Colon (tissue), 2 donors: ENCODE results near the gene ADAM33.

Experiments used
- FAIRE-seq: peaks from 2 replicates; lab custom pipeline; 2012; peaks lifted over from hg19 to GRCh38; lab: Jason Lieb, UNC
- donor health status: control.
- donor health status: control.

Gene ADAM33

DNA sequence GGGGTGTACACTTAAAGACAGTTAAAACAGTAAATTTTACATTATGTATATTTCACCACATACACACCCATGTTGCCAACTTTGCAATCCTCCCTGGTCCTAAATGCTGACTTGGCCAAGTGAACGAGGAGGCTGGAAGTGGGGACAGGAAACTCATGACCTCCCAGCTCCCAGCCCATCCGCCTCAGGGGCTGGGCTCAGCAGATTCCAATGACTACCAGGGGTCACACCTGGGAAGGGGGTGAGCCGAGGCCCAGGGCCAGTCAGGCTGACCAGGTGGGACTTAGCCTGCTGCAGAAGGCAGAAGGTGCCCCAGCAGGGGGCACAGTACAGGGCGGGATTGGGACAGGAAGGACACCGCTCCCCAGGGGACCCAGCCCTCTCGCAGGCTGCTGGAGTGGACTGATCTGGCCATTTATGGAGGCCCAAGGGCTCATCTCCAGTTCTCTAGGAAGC is 28.2 kb upstream of the ADAM33 start:
- no peak for FAIRE-seq

DNA sequence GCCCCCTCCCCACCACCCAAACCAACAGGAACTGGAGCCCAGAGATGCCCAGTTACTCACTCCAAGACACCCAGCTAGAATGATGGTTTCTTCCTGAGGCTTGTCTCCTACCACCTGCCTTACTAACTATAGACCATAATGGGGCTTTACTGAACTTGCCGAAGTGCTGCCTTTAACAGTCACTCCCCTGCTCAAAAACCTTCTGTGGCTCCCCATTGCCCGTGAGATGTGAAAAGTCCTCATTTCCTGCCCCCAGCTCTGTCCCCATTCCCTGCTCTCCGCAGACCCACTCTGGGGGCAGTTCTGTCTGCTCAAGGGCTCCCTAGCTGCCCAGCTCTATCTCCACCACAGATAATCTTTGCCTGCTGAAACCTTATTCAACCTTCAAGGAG is 25.7 kb upstream of the ADAM33 start:
- FAIRE-seq, result no peak

- no peak for FAIRE-seq
These were observed 25.1 kb upstream of the ADAM33 start for GRCh38 chr20:3706774-3707507.

- no peak for FAIRE-seq
These were observed 24.3 kb upstream of the ADAM33 start for GRCh38 chr20:3705970-3706739.

DNA sequence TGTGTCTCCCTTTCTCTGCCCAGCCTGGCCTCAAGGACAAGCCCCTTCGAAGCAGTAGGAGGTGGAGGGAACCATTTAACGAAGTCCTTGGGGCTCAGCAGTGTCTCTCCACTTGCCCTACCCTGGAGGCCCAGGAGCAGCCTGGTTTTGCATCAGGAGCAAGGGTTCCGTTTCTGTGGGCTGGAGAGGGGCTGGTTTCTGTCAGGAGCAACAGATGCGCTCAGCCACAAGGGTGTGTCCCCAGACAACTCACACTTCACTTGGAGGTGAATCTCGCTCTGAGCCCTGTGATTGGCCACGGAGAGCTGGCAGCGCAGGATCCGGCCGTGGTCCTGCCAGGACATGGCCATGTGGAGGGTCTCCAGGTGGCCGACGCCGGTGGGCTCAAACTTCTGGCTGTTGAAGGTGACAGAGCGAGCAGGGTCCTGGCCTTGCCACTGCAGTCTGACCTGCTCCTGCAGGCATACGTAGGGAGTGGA is 23.7 kb upstream of the ADAM33 start:
- no peak for FAIRE-seq

- no peak for FAIRE-seq
These were observed 22.3 kb upstream of the ADAM33 start for GRCh38 chr20:3704087-3704486.

- no peak for FAIRE-seq
These were observed 21.0 kb upstream of the ADAM33 start for GRCh38 chr20:3702611-3703391.

DNA sequence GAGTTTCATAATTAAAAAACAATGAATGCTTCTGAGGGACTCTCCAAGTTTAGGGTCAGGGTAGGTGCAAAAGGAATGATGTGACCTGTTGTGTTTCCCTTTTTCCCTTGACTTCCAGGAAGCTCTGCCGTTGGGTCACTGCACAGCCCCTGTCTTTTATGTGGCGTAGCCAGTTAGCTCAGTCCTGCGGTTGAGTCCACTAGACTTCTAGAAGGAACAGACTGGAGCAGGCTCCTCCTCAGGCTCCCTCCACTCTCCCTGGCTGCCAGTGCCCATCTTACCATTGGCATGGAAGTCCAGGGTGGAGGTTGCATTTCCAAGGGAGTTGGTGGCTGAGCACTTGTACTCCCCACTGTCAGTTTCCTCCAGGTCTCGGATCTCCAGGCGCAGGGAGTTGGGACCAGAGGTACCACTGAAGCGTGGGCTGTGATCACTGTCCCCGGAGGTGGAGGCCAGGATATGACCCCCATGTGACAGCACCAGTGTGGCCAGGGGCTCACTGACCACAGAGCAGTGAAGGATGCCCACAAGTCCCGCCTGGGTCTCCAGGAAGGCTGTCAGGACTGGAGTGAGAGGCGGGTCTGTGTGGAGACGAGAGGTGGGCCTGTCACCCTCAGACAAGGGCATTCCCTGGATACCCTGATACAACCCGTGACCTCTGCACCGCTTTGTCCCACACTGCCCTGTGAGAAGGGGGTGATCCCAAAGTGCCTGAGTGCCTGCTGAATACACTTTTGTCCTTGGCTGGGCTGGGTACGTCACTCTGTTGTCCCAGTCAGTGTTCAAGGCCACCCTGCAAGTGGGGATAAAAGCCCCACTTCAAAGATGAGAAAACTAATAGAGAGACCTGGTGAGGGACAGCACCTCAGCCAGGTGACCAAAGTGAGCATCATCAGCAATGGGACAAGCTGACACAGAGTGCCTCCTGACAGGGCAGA is 19.5 kb upstream of the ADAM33 start:
- no peak for FAIRE-seq

GRCh38 chr20:3699037-3699436 is 17.2 kb upstream of the ADAM33 start:
- no peak for FAIRE-seq

- no peak for FAIRE-seq
These were observed 16.8 kb upstream of the ADAM33 start for GRCh38 chr20:3698591-3699001.

- no peak for FAIRE-seq
These were observed 15.9 kb upstream of the ADAM33 start for GRCh38 chr20:3697588-3698305.

DNA sequence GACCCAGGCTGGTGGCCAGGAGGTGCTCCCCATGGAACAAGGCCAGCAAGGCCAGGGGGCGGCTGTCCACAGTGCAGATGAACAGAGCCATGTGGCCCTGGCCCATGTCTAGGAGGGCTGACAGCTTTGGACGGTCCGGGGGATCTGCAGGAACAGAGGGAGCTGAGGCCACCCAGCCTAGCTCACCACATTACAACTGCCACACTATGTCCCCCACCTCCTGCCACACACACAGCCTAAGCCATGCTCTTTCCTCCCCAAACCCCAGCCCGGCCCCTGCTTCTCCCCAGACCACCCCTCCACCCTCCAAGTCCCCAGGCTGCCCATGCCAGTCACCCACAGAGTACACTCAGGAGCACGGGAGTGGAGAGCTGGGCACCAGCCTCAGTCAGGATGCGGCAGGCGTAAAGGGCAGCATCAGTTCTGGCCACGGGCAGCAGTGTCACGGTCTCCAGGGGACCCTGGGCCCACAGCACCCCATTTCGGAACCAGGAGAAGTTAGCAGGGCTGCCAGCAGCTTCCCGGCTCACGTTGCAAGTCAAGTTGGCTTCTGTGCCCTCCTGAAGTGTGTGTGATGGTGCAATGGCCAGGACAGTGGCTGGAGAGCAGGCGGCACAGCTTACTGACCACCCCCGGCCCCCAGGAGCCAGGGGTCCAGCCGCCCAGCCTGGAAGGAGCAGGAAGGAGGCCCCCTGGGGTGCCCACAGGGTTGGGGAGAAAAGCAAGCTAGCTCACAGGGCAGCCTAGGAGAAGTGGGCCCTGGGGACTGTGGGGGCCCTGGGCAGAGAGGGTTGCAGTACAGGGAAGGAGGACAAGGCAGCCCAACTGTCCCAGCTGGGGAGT is 15.2 kb upstream of the ADAM33 start:
- no peak for FAIRE-seq

DNA sequence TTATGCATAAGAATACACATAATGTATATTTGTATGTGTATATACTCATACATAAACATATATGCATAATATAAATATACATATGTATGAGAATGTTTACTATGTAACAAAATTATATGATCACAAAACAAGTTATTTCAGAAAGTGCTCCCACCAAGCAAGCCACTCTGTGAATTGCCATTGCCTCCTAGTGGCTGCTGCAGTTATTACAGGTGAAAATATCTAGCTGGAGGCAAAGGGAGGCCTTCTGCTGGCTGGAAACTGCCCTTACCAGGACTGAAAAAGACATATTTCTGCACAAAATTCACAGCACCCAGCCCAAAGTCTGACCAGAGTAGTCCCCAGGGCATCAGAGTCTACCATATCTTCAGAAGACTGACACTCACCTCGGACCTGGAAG is 14.4 kb upstream of the ADAM33 start:
- no peak for FAIRE-seq

- FAIRE-seq, result no peak
These were observed 13.1 kb upstream of the ADAM33 start for GRCh38 chr20:3694864-3695263.

DNA sequence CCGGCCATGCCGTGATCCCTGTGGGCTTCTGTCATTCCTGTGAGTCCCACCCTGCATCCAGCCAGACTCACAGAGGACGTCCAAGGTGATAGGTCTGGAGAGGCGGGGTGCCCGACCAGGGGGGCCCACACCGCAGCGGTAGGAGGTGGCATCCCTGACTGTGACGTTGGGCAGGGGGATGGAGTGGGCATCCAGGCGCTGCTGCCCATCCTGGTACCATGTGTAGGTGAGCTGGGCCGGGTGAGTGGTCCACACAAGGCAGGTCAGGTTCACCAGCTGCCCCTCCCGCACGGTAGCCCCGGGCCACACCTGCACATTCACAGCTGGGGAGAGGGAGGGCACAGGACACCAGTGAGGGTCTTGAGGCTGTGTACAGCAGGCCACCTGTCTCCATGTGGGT is 11.6 kb upstream of the ADAM33 start:
- no peak for FAIRE-seq

DNA sequence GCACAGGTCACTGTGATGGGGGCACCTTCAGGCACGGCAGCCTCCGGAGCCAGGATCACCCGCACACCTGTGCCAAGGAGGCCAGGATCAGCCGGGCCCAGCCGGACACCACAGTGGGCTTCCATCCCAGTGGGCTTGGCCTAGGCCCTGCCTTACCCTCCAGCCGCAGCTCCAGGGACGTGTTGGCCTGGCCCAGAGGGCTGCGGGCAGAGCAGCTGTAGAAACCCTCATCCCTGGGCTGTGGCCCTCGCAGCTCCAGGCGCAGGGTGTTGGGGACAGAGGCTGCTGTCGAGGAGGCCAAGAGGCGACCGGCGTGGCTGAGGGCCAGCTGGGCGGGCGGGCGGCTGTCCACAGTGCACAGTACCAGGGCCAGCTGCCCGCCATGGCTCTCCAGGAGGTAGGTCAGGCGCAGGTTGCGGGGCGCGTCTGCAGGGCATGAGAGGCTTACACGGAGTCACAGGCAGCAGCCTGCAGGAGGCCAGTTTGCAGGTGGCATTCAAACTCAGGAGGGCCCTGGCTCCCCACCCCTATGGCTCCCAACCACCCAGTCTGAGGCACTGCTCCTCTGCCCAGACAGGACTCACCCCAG is 11.0 kb upstream of the ADAM33 start:
- no peak for FAIRE-seq

DNA sequence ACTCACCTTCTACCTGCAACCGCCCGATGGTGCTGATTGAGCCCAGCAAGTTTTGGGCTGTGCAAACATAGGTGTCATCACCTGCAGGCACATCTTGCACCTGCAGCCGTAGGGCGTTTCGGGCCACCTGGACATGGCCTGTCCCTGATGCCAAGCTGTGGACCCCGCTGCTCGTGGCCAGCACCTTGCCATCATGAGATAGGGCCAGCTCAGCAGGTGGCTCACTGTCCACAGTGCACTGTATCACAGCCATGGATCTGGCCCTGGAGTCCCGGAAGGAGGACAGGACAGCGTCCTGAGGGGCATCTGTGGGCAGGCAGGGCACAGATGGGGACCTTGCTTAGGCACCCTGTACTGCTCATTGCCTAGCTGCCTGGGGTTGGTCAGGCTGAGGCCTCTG is 10.1 kb upstream of the ADAM33 start:
- FAIRE-seq, result no peak

GRCh38 chr20:3691306-3691705 is 9.5 kb upstream of the ADAM33 start:
- no peak for FAIRE-seq

DNA sequence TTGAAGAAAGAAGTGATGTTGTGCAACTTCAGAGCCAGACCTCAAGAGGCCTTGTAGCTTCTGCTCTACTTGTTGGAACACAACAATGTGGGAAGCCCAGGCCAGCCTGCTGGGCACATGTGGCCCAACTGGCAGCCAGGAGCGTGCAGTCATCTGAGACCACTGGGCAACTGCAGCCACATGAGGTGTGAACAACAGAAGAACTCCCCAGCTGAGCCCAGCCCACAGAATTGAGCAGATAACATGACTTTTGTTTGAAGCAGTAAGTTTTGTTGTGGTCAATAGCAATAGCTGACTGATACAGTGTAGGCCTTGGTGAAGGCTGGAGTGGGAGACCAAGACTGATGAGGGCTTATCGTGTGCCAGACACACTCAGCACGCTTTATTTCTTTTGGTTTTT is 8.6 kb upstream of the ADAM33 start:
- no peak for FAIRE-seq

GRCh38 chr20:3689978-3690377 is 8.2 kb upstream of the ADAM33 start:
- FAIRE-seq, result no peak
